ENCODE results near the gene SSC5D. TPM values are rescaled to one million over a fixed set of nuclear protein-coding genes. Genes with fewer than 3 reads are reported as not detected.

The SSC5D gene
- total RNA-seq, 1 experiment from 2014 or later = 1.5 TPM

- no peak for TF ChIP-seq CTCF (IDR thresholded peaks at IDR 0.05 in 2 of 3, conservative IDR thresholded peaks at IDR 0.05 in 1 of 3; ENCODE audit: borderline replicate concordance in 1 of 3, insufficient read depth in 1 of 3, low read depth in 2 of 3, low read length in 2 of 3)
- no peak for TF ChIP-seq MAX (IDR thresholded peaks at IDR 0.05)
Observed at GRCh38 chr19:55439052-55439451, 49.2 kb upstream of the SSC5D start (continued).

GRCh38 chr19:55440411-55441105, 47.7 kb upstream of the SSC5D start:
- Histone ChIP-seq H3K9me3 (ENCODE audit: control insufficient read depth in 1 of 2, insufficient read depth in 1 of 2, low read depth in 1 of 2, low read length in 2 of 2) (no peaks in the 10 kb centered on the region), H3K9me2 (ENCODE audit: insufficient read depth) (no peaks in the 10 kb centered on the region), H2AFZ (ENCODE audit: low read depth, low read length, poor library complexity, severe bottlenecking) (no peak overlapping the region), H4K20me1 (ENCODE audit: insufficient read depth) (no peaks in the 10 kb centered on the region), H3K27ac (ENCODE audit: low read depth, low read length) (no peak overlapping the region), H3K4me2 (ENCODE audit: low read length) (no peak overlapping the region), H3K4me3 (replicated peaks in 1 of 2; ENCODE audit: low read depth in 1 of 2, low read length in 2 of 2) (no peak overlapping the region), H3K4me1 (ENCODE audit: control insufficient read depth in 1 of 2, insufficient read depth in 2 of 2, low read length in 2 of 2) (peaks cover 0 to 10% of the 10 kb centered on the region in 2 experiments; a peak in 2 of 4 replicates), H3K27me3 (ENCODE audit: insufficient read depth, low read length) (peaks cover 19% of the 10 kb centered on the region; the same call in 1 of the 2 replicates), H3K36me3 (ENCODE audit: control insufficient read depth in 1 of 2, insufficient read depth in 2 of 2, low read length in 2 of 2) (no peaks in the 10 kb centered on the region), H3K79me2 (ENCODE audit: insufficient read depth, low read length) (no peaks in the 10 kb centered on the region), H3K9ac (ENCODE audit: low read length) (no peak overlapping the region)
- ChIA-PET CTCF (no interaction called here), POLR2A (no interaction called here), RAD21 (ENCODE audit: low non-redundant PET in 1 of 2, low total read pairs in 2 of 2, uncharacterized antibody in 2 of 2, unreplicated experiment in 2 of 2) (no interaction called here)
- no TSS peak for BruUV-seq (replicated peaks)
- TF ChIP-seq FOSL1 (IDR thresholded peaks at IDR 0.05; ENCODE audit: low read depth) = no peak
- TF ChIP-seq RAD21 (IDR thresholded peaks at IDR 0.05; ENCODE audit: low read depth) = no peak
- no peak for TF ChIP-seq SP1 (IDR thresholded peaks at IDR 0.05; ENCODE audit: low read depth)
- ATAC-seq (peak; percentile 32; the same call in 1 of the 2 replicates), DNase-seq (ENCODE audit: low read depth, low spot score) (no peak)
- intact Hi-C loops (cut with micrococcal nuclease) = loop anchor here (10.0 kb wide), 1 partner anchor 226 kb away; no protein-coding TSS in a partner anchor
